MM.1S (cell line): ENCODE data around the gene NPPB.

ENCODE experiments used
- EZH2 ChIP-seq: fragments of 300-600 bp; sonication (generic); optimal IDR thresholded peaks from 2 replicates; pipeline ENCODE3; 2017; ENCODE audit warnings: low read depth, mild to moderate bottlenecking, antibody characterized with exemption, low read length, mixed read lengths
- EZH2phosphoT487 ChIP-seq: fragments of 300-600 bp; sonication (generic); IDR thresholded peaks from 2 replicates; pipeline ENCODE4 v1.6.1; 2018; ENCODE audit warnings: antibody characterized with exemption, low read length
- TF ChIP-seq, protein P1 (sequence below): fragments of 300-600 bp; sonication (generic); IDR thresholded peaks from 2 replicates; pipeline ENCODE4 v1.5.1; 2016; ENCODE audit warnings: antibody characterized with exemption, low read length, mixed read lengths

DNA sequence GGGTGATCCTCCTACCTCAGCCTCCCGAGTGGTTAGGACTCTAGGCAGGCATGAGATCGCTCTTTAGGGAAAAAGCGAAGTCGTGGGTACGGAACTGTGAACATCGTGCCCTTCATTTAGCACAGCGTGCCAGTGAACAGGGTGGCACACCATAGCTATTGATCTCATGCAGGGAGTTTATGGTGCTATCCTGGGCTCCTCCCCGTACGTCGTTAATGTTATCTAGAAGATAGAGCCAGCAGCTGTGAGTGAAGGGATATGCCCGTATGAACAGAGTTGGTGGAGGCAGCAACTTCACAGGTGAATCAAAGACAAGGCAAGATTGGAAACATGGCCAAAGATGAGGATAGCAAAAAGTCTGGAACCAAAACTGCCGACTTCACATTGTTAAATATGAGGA is 41.6 kb downstream of the NPPB start:
- TF ChIP-seq, protein P1, sequence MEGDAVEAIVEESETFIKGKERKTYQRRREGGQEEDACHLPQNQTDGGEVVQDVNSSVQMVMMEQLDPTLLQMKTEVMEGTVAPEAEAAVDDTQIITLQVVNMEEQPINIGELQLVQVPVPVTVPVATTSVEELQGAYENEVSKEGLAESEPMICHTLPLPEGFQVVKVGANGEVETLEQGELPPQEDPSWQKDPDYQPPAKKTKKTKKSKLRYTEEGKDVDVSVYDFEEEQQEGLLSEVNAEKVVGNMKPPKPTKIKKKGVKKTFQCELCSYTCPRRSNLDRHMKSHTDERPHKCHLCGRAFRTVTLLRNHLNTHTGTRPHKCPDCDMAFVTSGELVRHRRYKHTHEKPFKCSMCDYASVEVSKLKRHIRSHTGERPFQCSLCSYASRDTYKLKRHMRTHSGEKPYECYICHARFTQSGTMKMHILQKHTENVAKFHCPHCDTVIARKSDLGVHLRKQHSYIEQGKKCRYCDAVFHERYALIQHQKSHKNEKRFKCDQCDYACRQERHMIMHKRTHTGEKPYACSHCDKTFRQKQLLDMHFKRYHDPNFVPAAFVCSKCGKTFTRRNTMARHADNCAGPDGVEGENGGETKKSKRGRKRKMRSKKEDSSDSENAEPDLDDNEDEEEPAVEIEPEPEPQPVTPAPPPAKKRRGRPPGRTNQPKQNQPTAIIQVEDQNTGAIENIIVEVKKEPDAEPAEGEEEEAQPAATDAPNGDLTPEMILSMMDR, result no peak
- TF ChIP-seq EZH2, result no peak
- no peak for TF ChIP-seq EZH2phosphoT487
